K562 (cell line): ENCODE results near the gene GPR68. TPM values are rescaled to one million over a fixed set of nuclear protein-coding genes. Genes with fewer than 3 reads are reported as not detected.

ENCODE experiments used
- BHLHE40 ChIP-seq: IDR thresholded peaks from 2 replicates; pipeline ENCODE4 v1.6.1; 2011; ENCODE audit warnings: low read length, improper control_type of control experiment
- DEAF1 ChIP-seq: fragments of 450-650 bp; formaldehyde crosslinking; IDR thresholded peaks from 2 replicates; pipeline ENCODE4 v1.4.0; 2020; ENCODE audit warnings: mild to moderate bottlenecking, moderate library complexity
- E2F6 ChIP-seq, 2 experiments: IDR thresholded peaks; 2 replicates each; pipeline ENCODE4 v1.6.1; 2011; ENCODE audit warnings: borderline replicate concordance in 1 of 2, control low read depth in 1 of 2, low read depth in 1 of 2, low read length in 1 of 2, mild to moderate bottlenecking in 1 of 2, mixed read lengths in 1 of 2, moderate library complexity in 1 of 2; ENCODE audit not compliant: insufficient read depth in 1 of 2, insufficient read length in 1 of 2, poor library complexity in 1 of 2, severe bottlenecking in 1 of 2; ENCODE audit errors: extremely low read depth in 1 of 2
- ELF4 ChIP-seq: fragments of 450-650 bp; formaldehyde crosslinking; IDR thresholded peaks from 2 replicates; pipeline ENCODE4 v1.4.0; 2022; ENCODE audit warnings: missing genetic modification characterization
- ESRRB ChIP-seq: fragments of 250-450 bp; sonication (Bioruptor Pico); IDR thresholded peaks from 2 replicates; pipeline ENCODE4 v1.5.0; 2020; ENCODE audit warnings: mild to moderate bottlenecking, moderate library complexity, borderline replicate concordance
- FOXA3 ChIP-seq, 2 experiments: fragments of 450-650 bp in 1 of 2; sonication (generic) in 1 of 2; formaldehyde crosslinking; IDR thresholded peaks in 1 of 2; conservative IDR thresholded peaks in 1 of 2; 2 replicates each; pipeline versions ENCODE4 v1.4.0 to v1.8.0; 2020 to 2022; ENCODE audit warnings: mild to moderate bottlenecking in 2 of 2, missing genetic modification reagents in 1 of 2
- HBP1 ChIP-seq: fragments of 450-650 bp; formaldehyde crosslinking; IDR thresholded peaks from 2 replicates; pipeline ENCODE4 v1.4.0; 2022; ENCODE audit warnings: missing genetic modification characterization
- HMG20B ChIP-seq: fragments of 250-450 bp; sonication (Bioruptor Pico); IDR thresholded peaks from 2 replicates; pipeline ENCODE4 v1.5.0; 2021; ENCODE audit warnings: mild to moderate bottlenecking
- ILF3 ChIP-seq: fragments of 450-650 bp; IDR thresholded peaks from 2 replicates; pipeline ENCODE4 v1.6.1; 2018; ENCODE audit warnings: antibody characterized with exemption, mild to moderate bottlenecking, moderate library complexity, borderline replicate concordance
- KLF6 ChIP-seq: fragments of 250-450 bp; sonication (Bioruptor Pico); IDR thresholded peaks from 2 replicates; pipeline ENCODE4 v1.4.0; 2020; ENCODE audit warnings: mild to moderate bottlenecking, moderate library complexity, borderline replicate concordance
- PTBP1 ChIP-seq: fragments of 200-400 bp; formaldehyde crosslinking; IDR thresholded peaks from 2 replicates; pipeline ENCODE4 v1.6.1; 2017; ENCODE audit warnings: low read depth, low read length
- RBM17 ChIP-seq: fragments of 200-400 bp; formaldehyde crosslinking; IDR thresholded peaks from 2 replicates; pipeline ENCODE4 v1.6.1; 2017; ENCODE audit warnings: low read depth, mild to moderate bottlenecking, low read length, borderline replicate concordance
- SMARCC2 ChIP-seq: fragments of 450-650 bp; IDR thresholded peaks from 2 replicates; pipeline ENCODE4 v1.6.1; 2017; ENCODE audit warnings: antibody characterized with exemption, moderate library complexity, mild to moderate bottlenecking, low read depth
- YY1 ChIP-seq, 3 experiments: IDR thresholded peaks; 2 replicates each; pipeline ENCODE4 v1.6.1; 2011; ENCODE audit warnings: low read length in 2 of 3, mild to moderate bottlenecking in 2 of 3, moderate library complexity in 2 of 3, borderline replicate concordance in 1 of 3, control low read depth in 1 of 3, low read depth in 1 of 3; ENCODE audit not compliant: insufficient read depth in 3 of 3, insufficient replicate concordance in 2 of 3, control insufficient read depth in 1 of 3, insufficient read length in 1 of 3; ENCODE audit errors: extremely low read depth in 1 of 3
- ZC3H8 ChIP-seq: fragments of 450-650 bp; IDR thresholded peaks from 2 replicates; pipeline ENCODE4 v1.6.1; 2017
- ZFP30 ChIP-seq: fragments of 250-450 bp; sonication (Bioruptor Pico); IDR thresholded peaks from 2 replicates; pipeline ENCODE4 v1.8.0; 2022; ENCODE audit warnings: moderate library complexity, mild to moderate bottlenecking, inconsistent platforms, borderline replicate concordance
- ZNF140 ChIP-seq: fragments of 250-450 bp; sonication (Bioruptor Pico); IDR thresholded peaks from 2 replicates; pipeline ENCODE4 v1.8.0; 2021; ENCODE audit warnings: moderate library complexity, mild to moderate bottlenecking, inconsistent platforms
- ZNF354B ChIP-seq: fragments of 250-450 bp; sonication (Bioruptor Pico); IDR thresholded peaks from 2 replicates; pipeline ENCODE4 v1.4.0; 2020
- ZNF395 ChIP-seq: fragments of 200-800 bp; sonication (Bioruptor generic); IDR thresholded peaks from 2 replicates; pipeline ENCODE4 v1.6.1; 2017; ENCODE audit warnings: missing genetic modification characterization, missing compliant biosample characterization
- ZNF57 ChIP-seq: fragments of 450-650 bp; formaldehyde crosslinking; IDR thresholded peaks from 2 replicates; pipeline ENCODE4 v1.4.0; 2020; ENCODE audit warnings: mild to moderate bottlenecking, moderate library complexity
- ZNF79 ChIP-seq: fragments of 250-450 bp; sonication (Bioruptor Pico); IDR thresholded peaks from 2 replicates; pipeline ENCODE4 v1.4.0; 2020; ENCODE audit warnings: low read depth, mild to moderate bottlenecking, moderate library complexity
- ZSCAN29 ChIP-seq: fragments of 450-650 bp; IDR thresholded peaks from 2 replicates; pipeline ENCODE4 v1.6.1; 2017
- polyA plus RNA-seq, 8 experiments: library from polyadenylated mRNA; depleted of rRNA in 4 of 8; stranded (reverse) in 5 of 8; unstranded in 3 of 8; fragments of >200 nt; fragmentation: Nextera tagmentation in 2 of 8; fragmentation: Illumina TruSeq in 1 of 8; extraction: Ambion mirVana in 2 of 8; extraction: Trizol in 1 of 8; gene quantifications; 2 replicates each; pipeline versions ENCODE4 v1.2.1 to v1.2.3, GENCODE V29; 2011 to 2014; ENCODE audit warnings: inconsistent platforms in 1 of 8, missing spikeins in 1 of 8
- total RNA-seq, 7 experiments: library from RNA; depleted of rRNA in 6 of 7; stranded (reverse); fragments of >200 nt in 6 of 7; fragmentation: Illumina TruSeq in 2 of 7; extraction: Trizol in 2 of 7; gene quantifications; 2 replicates each; pipeline versions ENCODE4 v1.2.1 to v1.2.3, GENCODE V29; 2011 to 2021; ENCODE audit warnings: low replicate concordance in 1 of 7

The GPR68 gene
- total and polyA plus RNA-seq, 9 of the 15 experiments (the other 6 are each of a cell fraction or from before 2014, with no cell fraction given): 0.41 to 9.4 (median 3.7) TPM

- TF ChIP-seq ELF4 (no peak), ZNF57 (CRISPR knock-in tag) (no peak), PTBP1 (no peak), ZSCAN29 (no peak), ZFP30 (CRISPR knock-in tag) (no peak), ZNF395 (CRISPR knock-in tag) (no peak; the same call in 1 of the 2 replicates), FOXA3 (CRISPR knock-in tag; conservative IDR thresholded peaks at IDR 0.05 in 1 of 2, IDR thresholded peaks at IDR 0.05 in 1 of 2) (no peak), BHLHE40 (no peak), ZNF79 (CRISPR knock-in tag) (no peak), ZC3H8 (no peak), YY1 (IDR thresholded peaks at IDR 0.05; ENCODE audit: borderline replicate concordance in 1 of 3, control insufficient read depth in 1 of 3, extremely low read depth in 1 of 3, insufficient read depth in 3 of 3, insufficient read length in 1 of 3, insufficient replicate concordance in 2 of 3, low read depth in 1 of 3, low read length in 2 of 3) (no peak), DEAF1 (CRISPR knock-in tag) (no peak), SMARCC2 (no peak; the same call in 1 of the 2 replicates), ZNF140 (no peak), HMG20B (CRISPR knock-in tag) (no peak), ZNF354B (CRISPR knock-in tag) (no peak), KLF6 (CRISPR knock-in tag) (0 out of 2 replicates have a peak, but pooled peaks have one; percentile 9), ILF3 (no peak), RBM17 (no peak), ESRRB (no peak), HBP1 (CRISPR knock-in tag) (no peak), E2F6 (IDR thresholded peaks at IDR 0.05; ENCODE audit: borderline replicate concordance in 1 of 2, extremely low read depth in 1 of 2, insufficient read depth in 1 of 2, insufficient read length in 1 of 2, low read depth in 1 of 2, low read length in 1 of 2, poor library complexity in 1 of 2, severe bottlenecking in 1 of 2) (no peak)
These were observed 42.1 kb downstream of the GPR68 start (continued) for GRCh38 chr14:91202234-91202974.
